Measurements from ENCODE around the gene AJAP1. TPM values are rescaled to one million over a fixed set of nuclear protein-coding genes. Genes with fewer than 3 reads are reported as not detected.
A peak's percentile ranks its signal among the peaks of the same experiment; 100 is the strongest.

AJAP1 gene
- total RNA-seq, 1 donor, result under 0.01 TPM

GRCh38 chr1:4760088-4760487, 105.7 kb downstream of the AJAP1 start:
- DNase-seq (ENCODE audit: low read depth in 2 of 3, low spot score in 2 of 3), result no peak

DNA sequence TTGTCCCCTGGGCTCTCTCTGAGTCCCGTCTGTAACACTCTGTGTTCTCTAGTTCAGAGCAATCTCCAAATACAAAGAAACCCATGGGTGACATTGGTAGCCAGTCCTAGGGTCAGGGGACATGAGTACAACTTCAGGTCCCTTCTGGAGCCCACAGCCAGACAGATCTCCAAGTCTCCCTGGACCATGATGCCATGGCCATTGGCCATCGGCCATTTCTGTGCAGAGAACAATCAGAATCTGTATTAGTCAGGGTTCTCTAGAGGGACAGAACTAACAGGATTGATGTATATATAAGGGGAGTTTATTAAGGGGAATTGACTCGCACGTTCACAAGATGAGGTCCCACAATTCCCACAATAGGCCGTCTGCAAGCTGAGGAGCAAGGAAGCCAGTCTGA, 106.9 kb downstream of the AJAP1 start:
- DNase-seq (ENCODE audit: low read depth in 2 of 3, low spot score in 2 of 3), result no peak

DNA sequence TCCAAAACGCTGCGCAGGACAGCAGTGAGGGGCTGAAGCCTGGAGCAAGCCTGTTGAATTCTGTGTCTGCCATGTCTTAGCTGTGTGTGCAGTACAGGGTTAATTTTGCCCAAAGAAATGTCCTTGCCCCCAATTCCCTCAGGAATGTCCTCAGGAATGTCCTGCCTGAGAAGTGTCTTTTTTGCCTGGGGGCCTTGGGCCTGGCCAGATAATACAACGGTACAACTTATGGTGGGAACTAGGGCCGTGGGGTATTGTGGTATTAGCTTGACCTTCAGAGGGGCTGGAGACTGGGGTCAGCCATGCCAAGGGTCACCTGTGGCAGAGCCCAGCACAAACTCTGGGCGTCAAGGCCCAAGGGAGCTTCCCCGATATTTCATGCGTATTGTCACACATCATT, 107.7 kb downstream of the AJAP1 start:
- DNase-seq (ENCODE audit: low read depth in 2 of 3, low spot score in 2 of 3), result no peak

- no peak for DNase-seq (ENCODE audit: low read depth in 2 of 3, low spot score in 2 of 3)
Measured at GRCh38 chr1:4767308-4767707, 112.9 kb downstream of the AJAP1 start.

GRCh38 chr1:4768553-4768952, 114.1 kb downstream of the AJAP1 start:
- DNase-seq (ENCODE audit: low read depth in 2 of 3, low spot score in 2 of 3), result no peak

DNA sequence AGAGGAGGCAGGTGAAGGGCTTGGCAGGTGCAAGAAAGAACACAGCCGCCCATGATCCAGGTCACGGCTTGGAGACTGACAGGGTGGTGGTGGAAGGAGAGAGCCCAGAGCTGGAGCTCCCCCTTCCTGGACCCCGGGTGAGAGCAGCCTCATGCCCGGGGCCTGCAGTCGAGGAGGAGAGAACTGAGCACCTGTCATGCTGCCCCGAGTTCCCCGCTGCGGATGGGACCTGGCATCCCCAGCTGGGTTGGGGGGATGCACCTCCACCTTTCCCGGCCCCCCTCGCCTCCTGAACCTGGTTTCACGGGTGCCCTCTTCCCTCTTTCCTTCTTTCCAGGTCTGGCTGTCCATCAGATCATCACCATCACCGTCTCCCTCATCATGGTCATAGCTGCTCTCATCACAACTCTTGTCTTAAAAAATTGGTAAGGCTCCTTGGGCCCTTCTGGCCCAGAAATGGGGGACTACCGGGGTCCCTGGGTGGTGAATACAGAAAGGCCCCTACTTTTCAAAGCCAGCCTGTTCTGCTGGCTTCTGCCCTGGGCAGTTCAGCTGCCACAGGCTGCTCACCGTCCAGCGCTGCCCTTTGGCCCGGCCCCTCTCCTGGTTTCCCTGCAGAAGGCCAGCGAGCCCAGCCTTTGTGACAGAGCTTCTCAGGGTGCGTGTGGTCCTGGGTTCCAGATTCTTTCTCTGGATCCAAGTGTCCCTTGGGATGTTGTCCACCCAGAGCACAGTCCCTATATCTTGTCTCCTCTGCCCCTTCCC, 115.3 kb downstream of the AJAP1 start:
- no peak for DNase-seq (ENCODE audit: low read depth in 2 of 3, low spot score in 2 of 3)

DNA sequence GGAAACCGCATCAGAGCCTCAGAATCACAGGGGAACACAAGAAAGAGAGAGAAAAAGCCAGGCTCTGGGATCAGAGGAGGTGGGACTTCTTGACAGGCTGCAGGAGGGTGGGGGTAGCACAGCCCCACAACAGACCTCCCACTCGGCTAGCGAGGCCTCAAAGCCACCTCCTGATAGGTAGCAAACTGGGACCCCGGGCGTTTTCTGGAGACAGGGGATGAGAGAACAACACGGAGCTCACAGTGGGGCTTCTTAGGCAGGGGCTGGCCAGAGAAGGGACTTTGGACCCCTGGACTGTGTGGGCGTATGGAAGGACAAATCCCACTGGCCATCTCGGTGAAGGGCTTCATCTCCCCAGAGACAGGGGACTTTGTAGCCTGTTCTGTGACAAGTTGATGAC, 116.3 kb downstream of the AJAP1 start:
- DNase-seq (ENCODE audit: low read depth in 2 of 3, low spot score in 2 of 3), result no peak

GRCh38 chr1:4771267-4771666, 116.9 kb downstream of the AJAP1 start:
- no peak for DNase-seq (ENCODE audit: low read depth in 2 of 3, low spot score in 2 of 3)

GRCh38 chr1:4771721-4772120, 117.3 kb downstream of the AJAP1 start:
- DNase-seq (ENCODE audit: low read depth in 2 of 3, low spot score in 2 of 3), result no peak

- no peak for DNase-seq (ENCODE audit: low read depth in 2 of 3, low spot score in 2 of 3)
Measured at GRCh38 chr1:4772294-4773010, 118.0 kb downstream of the AJAP1 start.

DNA sequence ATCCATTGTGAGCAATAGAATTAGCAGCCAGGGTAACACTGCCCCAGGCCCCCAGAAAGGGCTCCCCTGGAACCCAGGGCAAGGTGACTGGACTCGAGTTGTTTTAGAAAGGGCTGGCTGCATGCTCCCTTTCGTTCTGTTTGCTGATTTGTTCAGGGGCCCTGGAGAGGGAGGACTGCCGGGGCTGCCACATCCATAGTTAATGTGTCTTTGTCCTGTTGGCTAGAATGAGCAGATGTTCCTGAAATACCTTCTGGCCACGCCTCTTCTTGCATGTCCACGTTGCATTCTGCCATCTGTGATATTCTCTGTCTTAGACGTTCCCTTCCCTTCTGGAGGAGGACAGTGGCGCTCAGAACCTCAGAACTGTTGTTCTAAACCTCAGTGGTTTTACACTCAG, 118.8 kb downstream of the AJAP1 start:
- DNase-seq (ENCODE audit: low read depth in 2 of 3, low spot score in 2 of 3), result no peak

- DNase-seq (ENCODE audit: low read depth in 2 of 3, low spot score in 2 of 3), result no peak
Measured at GRCh38 chr1:4775506-4775905, 121.1 kb downstream of the AJAP1 start.

GRCh38 chr1:4778056-4778455, 123.6 kb downstream of the AJAP1 start:
- peak in 2 of 3 donors; percentile 2 to 3 for DNase-seq (ENCODE audit: low read depth in 2 of 3, low spot score in 2 of 3)

- DNase-seq (ENCODE audit: low read depth in 2 of 3, low spot score in 2 of 3), result no peak
Measured at GRCh38 chr1:4781646-4782045, 127.2 kb downstream of the AJAP1 start.

DNA sequence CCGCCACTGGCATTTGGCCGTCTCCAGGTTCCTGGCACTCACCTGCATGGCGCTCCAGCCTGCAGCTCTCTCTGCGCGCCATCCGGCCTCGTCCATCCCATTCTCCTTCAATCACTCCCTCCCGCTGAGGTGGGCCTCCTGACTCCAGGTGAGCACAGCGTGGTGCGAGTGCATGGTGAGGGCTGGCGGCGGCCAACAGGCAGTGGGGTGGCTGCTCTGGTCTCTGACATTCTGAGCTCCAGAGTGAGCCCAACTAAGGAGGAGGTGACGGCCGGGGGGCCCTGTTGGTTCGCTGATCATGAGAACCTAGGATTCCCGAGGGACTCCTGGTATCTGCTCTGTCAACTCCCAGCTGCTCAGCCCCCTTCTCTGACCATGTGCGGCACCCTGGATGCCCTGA, 130.4 kb downstream of the AJAP1 start:
- DNase-seq (ENCODE audit: low read depth in 2 of 3, low spot score in 2 of 3), result no peak

DNA sequence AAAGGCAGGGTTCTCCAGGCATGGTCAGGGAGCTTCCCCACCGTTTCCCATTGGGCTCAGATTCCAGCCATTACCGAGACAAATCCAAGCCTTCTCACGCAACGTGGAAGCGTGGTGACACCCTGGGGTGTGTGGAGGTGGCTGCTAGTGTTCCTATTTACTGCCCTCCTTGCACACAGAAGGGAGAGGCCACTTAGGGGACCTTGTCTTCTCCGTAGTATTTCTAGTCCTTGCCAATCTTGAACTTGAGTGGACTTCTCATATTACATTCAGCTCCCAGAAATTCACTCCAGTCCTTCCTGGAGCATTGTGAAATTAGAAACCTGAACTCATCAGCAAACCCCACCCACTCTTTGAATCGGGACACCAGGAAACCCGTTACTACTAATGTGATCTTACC, 131.6 kb downstream of the AJAP1 start:
- DNase-seq (ENCODE audit: low read depth in 2 of 3, low spot score in 2 of 3), result no peak

DNA sequence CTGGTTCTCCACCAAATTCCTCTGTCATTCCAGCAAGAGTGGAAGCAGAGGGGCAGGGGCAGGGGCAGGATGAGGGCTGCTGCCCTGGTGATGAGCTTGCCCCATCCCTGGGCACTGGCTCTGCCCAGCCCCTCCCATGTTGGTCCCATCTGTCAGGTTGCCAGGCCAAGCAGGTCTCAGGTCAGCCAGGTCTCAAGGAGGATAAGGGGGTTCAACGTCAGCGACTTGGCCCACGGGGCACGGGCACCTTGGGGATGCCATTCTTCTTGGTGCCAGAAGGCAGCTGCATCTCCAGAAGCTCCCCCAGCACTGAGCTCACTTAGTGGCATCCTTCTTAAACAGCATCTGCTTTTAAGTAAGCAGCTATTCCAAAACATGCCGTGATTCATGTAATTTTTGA, 133.1 kb downstream of the AJAP1 start:
- DNase-seq (ENCODE audit: low read depth in 2 of 3, low spot score in 2 of 3), result no peak

DNA sequence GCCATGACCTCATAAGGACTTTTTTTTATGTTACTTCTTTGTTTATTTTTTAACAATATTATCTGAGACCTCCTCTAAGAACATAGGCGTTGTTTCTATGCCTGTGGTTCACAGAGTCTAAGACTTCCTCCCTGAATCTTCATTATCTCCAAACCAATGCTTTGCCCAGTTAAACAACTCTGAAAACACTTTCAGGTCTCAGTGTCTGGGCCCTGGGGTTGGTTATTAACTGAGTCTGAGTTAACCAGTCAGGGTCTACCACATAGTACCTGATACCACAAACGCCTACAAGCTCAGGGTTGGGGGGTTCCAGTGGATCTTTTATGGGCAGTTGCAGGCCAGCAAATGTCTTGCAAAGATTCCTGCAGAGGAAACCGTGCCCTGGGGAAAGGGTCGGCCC, 138.2 kb downstream of the AJAP1 start:
- DNase-seq (ENCODE audit: low read depth in 2 of 3, low spot score in 2 of 3), result no peak

GRCh38 chr1:4794020-4794780, 139.8 kb downstream of the AJAP1 start:
- no peak for DNase-seq (ENCODE audit: low read depth in 2 of 3, low spot score in 2 of 3)

DNA sequence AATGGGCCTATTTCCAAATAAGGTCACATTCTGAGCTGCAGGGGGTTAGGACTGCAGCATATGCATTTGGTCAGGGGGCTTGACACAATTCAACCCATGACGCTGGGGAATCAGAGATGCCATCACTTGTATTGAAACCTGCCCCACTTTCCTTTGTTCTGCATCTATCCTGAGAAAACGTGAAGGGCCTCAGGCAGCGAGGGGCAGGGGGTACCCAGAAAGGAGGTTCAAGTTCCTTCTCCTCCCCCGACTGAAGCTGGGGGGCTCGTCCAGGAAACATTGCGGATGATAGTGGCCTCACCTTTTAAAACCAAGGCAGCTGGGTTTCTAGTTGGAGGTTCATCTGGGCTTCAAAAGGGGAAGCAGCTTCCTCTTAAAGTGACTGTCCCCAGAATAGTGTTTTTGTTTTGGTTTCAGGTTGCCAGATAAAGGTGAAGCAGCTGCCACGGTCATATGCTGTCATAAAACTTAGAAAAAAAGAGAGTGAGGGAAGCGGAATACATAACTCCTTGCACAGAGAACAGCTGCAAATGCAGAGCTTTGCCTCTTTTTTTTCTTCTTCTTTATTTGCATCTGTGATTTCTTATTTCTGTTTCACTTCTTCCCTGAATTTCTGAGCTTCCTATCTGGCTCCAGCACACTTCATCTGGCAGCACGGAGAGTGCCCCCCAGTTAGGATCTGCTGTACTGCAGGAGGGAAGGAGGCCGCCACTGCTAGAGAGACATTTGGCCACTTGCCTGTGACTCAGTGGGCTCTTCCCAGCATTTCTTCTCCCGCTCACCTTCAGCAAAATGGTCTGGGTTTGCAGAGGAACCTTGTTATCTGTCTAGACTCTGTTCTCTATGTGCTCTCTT, 142.0 kb downstream of the AJAP1 start:
- no peak for DNase-seq (ENCODE audit: low read depth in 2 of 3, low spot score in 2 of 3)

GRCh38 chr1:4797016-4797410, 142.6 kb downstream of the AJAP1 start:
- DNase-seq (ENCODE audit: low read depth in 2 of 3, low spot score in 2 of 3), result no peak
